HepG2 (cell line): ENCODE results near the gene PFDN5. TPM values are rescaled to one million over a fixed set of nuclear protein-coding genes. Genes with fewer than 3 reads are reported as not detected.

Experiments used
- ATAC-seq: fragments of 200-7000 bp; cut with Tn5 transposase; 3 replicates; pipeline ENCODE4 v1.9.1; 2020; ENCODE audit warnings: mild to moderate bottlenecking, moderate library complexity
- BruUV-seq: library from RNA; stranded (reverse); fragments of 400-500 nt; replicated peaks from 2 replicates; lab custom pipeline; 2021; lab: Mats Ljungman, UMichigan
- CTCF ChIA-PET: fragments of 300-600 bp; formaldehyde crosslinking; extraction: SDS; loops from one replicate; lab custom pipeline; 2021; ENCODE audit warnings: low total read pairs, inconsistent platforms, low intra/inter-chr PET ratio; lab: Yijun Ruan, JAX
- POLR2A ChIA-PET: fragments of 350-600 bp; sonication (Branson Sonifier 250); formaldehyde crosslinking; loops from one replicate; lab custom pipeline; 2020; ENCODE audit warnings: antibody characterized with exemption, inconsistent platforms; lab: Yijun Ruan, JAX
- DNase-seq: peaks from one replicate; pipeline ENCODE4 v3.0.0-alpha.2; 2015; ENCODE audit warnings: low spot score
- FAIRE-seq: peaks from 3 replicates; lab custom pipeline; 2011; peaks lifted over from hg19 to GRCh38; lab: Jason Lieb, UNC
- H2AFZ ChIP-seq: one replicate; pipeline ENCODE4 v1.6.1; 2011; ENCODE audit warnings: low read length, inconsistent platforms
- H3K27ac ChIP-seq: fragments of 300-600 bp; 3 replicates; pipeline ENCODE4 v1.8.0; 2011; ENCODE audit warnings: mixed run types, mild to moderate bottlenecking, mixed read lengths, low read length, inconsistent platforms; ENCODE audit not compliant: insufficient read depth; ENCODE audit errors: extremely low read length
- H3K27me3 ChIP-seq, 2 experiments: fragments of 200-600 bp in 1 of 2; 2 replicates in 1 of 2; 3 replicates in 1 of 2; pipeline versions ENCODE4 v1.6.0 to v1.8.0; 2011; ENCODE audit warnings: low read length in 2 of 2, mild to moderate bottlenecking in 2 of 2, moderate library complexity in 2 of 2, inconsistent platforms in 1 of 2; ENCODE audit not compliant: insufficient read depth in 2 of 2, control insufficient read depth in 1 of 2
- H3K36me3 ChIP-seq, 2 experiments: fragments of 200-600 bp in 1 of 2; replicated peaks in 1 of 2; 2 replicates in 1 of 2; 3 replicates in 1 of 2; pipeline versions ENCODE4 v1.5.1 to v1.8.0; 2011; ENCODE audit warnings: low read length in 2 of 2, inconsistent platforms in 1 of 2; ENCODE audit not compliant: insufficient read depth in 2 of 2, control insufficient read depth in 1 of 2
- H3K4me1 ChIP-seq: 2 replicates; pipeline ENCODE4 v1.5.1; 2012; ENCODE audit warnings: low read length, inconsistent platforms; ENCODE audit not compliant: insufficient read depth
- H3K4me2 ChIP-seq: 2 replicates; pipeline ENCODE4 v1.6.0; 2011; ENCODE audit warnings: low read depth, low read length, inconsistent platforms
- H3K4me3 ChIP-seq, 3 experiments: fragments of 200-600 bp in 1 of 3; sonication (generic), shearing (Covaris generic) in 1 of 3; replicated peaks in 1 of 3; 2 replicates each; pipeline ENCODE4 v1.5.1; 2011 to 2016; ENCODE audit warnings: low read length in 3 of 3, inconsistent platforms in 2 of 3, low read depth in 2 of 3, mild to moderate bottlenecking in 2 of 3, control low read depth in 1 of 3, mixed read lengths in 1 of 3; ENCODE audit not compliant: insufficient read depth in 1 of 3
- H3K79me2 ChIP-seq: one replicate; pipeline ENCODE4 v1.6.1; 2011; ENCODE audit warnings: low read length, inconsistent platforms; ENCODE audit not compliant: insufficient read depth
- H3K9ac ChIP-seq: 2 replicates; pipeline ENCODE4 v1.6.0; 2011; ENCODE audit warnings: mild to moderate bottlenecking, low read depth, low read length, inconsistent platforms; ENCODE audit not compliant: insufficient read depth
- H3K9me3 ChIP-seq: 2 replicates; pipeline ENCODE4 v1.5.1; 2012; ENCODE audit warnings: mild to moderate bottlenecking, low read length
- H4K20me1 ChIP-seq: 2 replicates; pipeline ENCODE4 v1.6.0; 2011; ENCODE audit warnings: inconsistent platforms, mild to moderate bottlenecking, low read length, moderate library complexity; ENCODE audit not compliant: insufficient read depth
- AGO1 ChIP-seq: fragments of 200-400 bp; formaldehyde crosslinking; IDR thresholded peaks from 2 replicates; pipeline ENCODE4 v1.6.1; 2017; ENCODE audit warnings: mild to moderate bottlenecking, low read depth, low read length, moderate library complexity; ENCODE audit not compliant: poor library complexity, severe bottlenecking
- CTCF ChIP-seq: sonication (generic); formaldehyde crosslinking; IDR thresholded peaks from 2 replicates; pipeline ENCODE4 v1.5.0; 2020; ENCODE audit warnings: mild to moderate bottlenecking, missing genetic modification reagents, moderate library complexity
- HNF4A ChIP-seq: sonication (generic); formaldehyde crosslinking; IDR thresholded peaks from 2 replicates; pipeline ENCODE4 v1.4.0; 2020; ENCODE audit warnings: missing genetic modification reagents
- HNRNPLL ChIP-seq: fragments of 200-400 bp; formaldehyde crosslinking; IDR thresholded peaks from 2 replicates; pipeline ENCODE4 v1.6.1; 2017; ENCODE audit warnings: mild to moderate bottlenecking, low read depth, low read length; ENCODE audit not compliant: poor library complexity, severe bottlenecking
- PREB ChIP-seq: sonication (generic); formaldehyde crosslinking; IDR thresholded peaks from 2 replicates; pipeline ENCODE4 v1.4.0; 2020; ENCODE audit warnings: missing genetic modification reagents
- ZNF687 ChIP-seq: sonication (generic); formaldehyde crosslinking; IDR thresholded peaks from 2 replicates; pipeline ENCODE4 v1.5.1; 2020; ENCODE audit warnings: mild to moderate bottlenecking, missing genetic modification reagents, moderate library complexity
- ZNF772 ChIP-seq: sonication (generic); formaldehyde crosslinking; IDR thresholded peaks from 2 replicates; pipeline ENCODE4 v1.5.0; 2020; ENCODE audit warnings: mild to moderate bottlenecking, missing genetic modification reagents
- WGBS: methylation state at CpG from one replicate; pipeline ENCODE4 v1.1.6; 2017; ENCODE audit warnings: low lambda C conversion rate; 5-methylcytosine and 5-hydroxymethylcytosine counted together
- in situ Hi-C: cut with HindIII; loops from 2 replicates; pipeline ENCODE4 v1.10.0; 2017; ENCODE audit warnings: low pct_unique_long_range_greater_than_20kb; ENCODE audit not compliant: extremely low pct_ligation_motif_present
- intact Hi-C: fragments of 100-400 bp; cut with micrococcal nuclease; formaldehyde crosslinking; loops from one replicate; pipeline ENCODE4 v1.10.0; 2022; ENCODE audit not compliant: unreplicated experiment
- polyA plus RNA-seq, 8 experiments: library from polyadenylated mRNA; depleted of rRNA in 3 of 8; stranded (reverse) in 7 of 8; unstranded in 1 of 8; fragments of >200 nt; fragmentation: Illumina TruSeq in 4 of 8; extraction: Trizol in 4 of 8; gene quantifications; 2 replicates each; pipeline versions ENCODE4 v1.2.1 to v1.2.3, GENCODE V29; 2011 to 2016; ENCODE audit warnings: low read depth in 4 of 8, missing spikeins in 1 of 8, mixed read lengths in 1 of 8; ENCODE audit not compliant: insufficient read depth in 1 of 8
- total RNA-seq, 5 experiments: library from RNA; depleted of rRNA; stranded (reverse); fragments of >200 nt; fragmentation: Illumina TruSeq; extraction: Trizol; gene quantifications; 2 replicates each; pipeline ENCODE4 v1.2.3, GENCODE V29; 2016; ENCODE audit warnings: low read depth in 1 of 5

The PFDN5 gene
- total and polyA plus RNA-seq, 2 of the 13 experiments (the other 11 are each of a cell fraction or from before 2014, with no cell fraction given) = 449 to 462 TPM

GRCh38 chr12:53328043-53328435, 32.7 kb downstream of the PFDN5 start:
- Histone ChIP-seq H3K4me3 (peak overlapping the region in 1 of 3 experiments; percentile 45; a peak in 1 of 6 replicates), H3K27ac (no peak overlapping the region), H2AFZ (no peak overlapping the region), H3K79me2 (no peaks in the 10 kb centered on the region), H3K4me1 (peaks cover 31% of the 10 kb centered on the region), H3K4me2 (peak overlapping the region; percentile 49), H3K36me3 (no peaks in the 10 kb centered on the region), H4K20me1 (no peaks in the 10 kb centered on the region), H3K27me3 (peaks cover 5 to 26% of the 10 kb centered on the region in 2 experiments; a peak in 4 of 5 replicates), H3K9me3 (no peaks in the 10 kb centered on the region), H3K9ac (no peak overlapping the region)
- ChIA-PET CTCF (interaction anchor here (1.9 kb wide), 1 partner anchor 17 kb away, joined by 6 read pairs; no protein-coding TSS in a partner anchor), POLR2A (interaction anchor here (0.9 to 1.5 kb wide), 4 partner anchors 33 to 173 kb away, joined by 3 to 5 read pairs (median 4); partner anchors contain the start of genes PFDN5, PRR13, SP1 and TARBP2)
- no peak for FAIRE-seq
- no TSS peak for BruUV-seq
- intact Hi-C loops = no loop called here
- ATAC-seq = peak; percentile 74
- peak; percentile 33 for DNase-seq
- in situ Hi-C loops = loop anchor here (5.0 kb wide), 1 partner anchor 174 kb away; the partner anchor contains the start of gene TARBP2
- peak; percentile 34 for TF ChIP-seq AGO1
- peak; percentile 41 for TF ChIP-seq ZNF687 (CRISPR knock-in tag)
- TF ChIP-seq PREB = no peak
- TF ChIP-seq HNF4A (CRISPR knock-in tag) = no peak
- TF ChIP-seq CTCF (CRISPR knock-in tag) = peak; percentile 15; the same call in 1 of the 2 replicates
- TF ChIP-seq HNRNPLL = peak; percentile 33
- 0 out of 2 replicates have a peak, but pooled peaks have one; percentile 28 for TF ChIP-seq ZNF772 (CRISPR knock-in tag)
- WGBS = 37% methylated on average over 3 of the region's 16 CpGs
